ENCODE measurements around the gene RSBN1. TPM values are rescaled to one million over a fixed set of nuclear protein-coding genes. Genes with fewer than 3 reads are reported as not detected.

Gene RSBN1
- total and polyA plus RNA-seq, 2 experiments from 2014 or later: 15.4 to 17.4 TPM

DNA sequence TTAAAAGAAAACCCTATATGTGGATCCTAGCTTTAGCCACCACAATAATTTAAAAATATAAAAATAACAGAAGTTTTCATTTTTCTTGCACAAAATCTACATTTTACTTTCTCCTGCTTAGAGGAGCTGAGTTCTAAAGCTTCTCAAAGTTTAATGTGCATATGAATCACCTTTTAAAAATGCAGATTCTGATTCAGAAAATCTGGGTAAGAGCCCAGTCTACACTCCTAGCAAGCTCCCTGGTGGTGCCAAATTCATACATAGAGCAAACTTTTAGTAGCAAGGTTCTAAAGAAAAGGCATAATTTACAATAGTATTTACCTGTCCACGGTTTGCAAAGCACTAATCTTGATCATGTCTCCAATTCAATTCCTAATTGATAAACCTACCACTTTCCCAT is 19.3 kb downstream of the RSBN1 start:
- DNase-seq (ENCODE audit: low spot score): no peak
- H3K27ac Mint-ChIP-seq: no peak overlapping the region
- Histone ChIP-seq H3K27me3 (ENCODE audit: insufficient read depth) (no peaks in the 10 kb centered on the region), H3K4me3 (no peak overlapping the region), H4K20me1 (replicated peaks; ENCODE audit: insufficient read depth) (peaks cover 2% of the 10 kb centered on the region; the same call in 1 of the 2 replicates), H3F3A (replicated peaks; ENCODE audit: low read depth) (no peaks in the 10 kb centered on the region), H3K9me2 (ENCODE audit: insufficient read depth) (no peaks in the 10 kb centered on the region), H3K4me2 (no peak overlapping the region), H2AFZ (no peak overlapping the region), H3K36me3 (ENCODE audit: insufficient read depth) (no peaks in the 10 kb centered on the region), H3K27ac (ENCODE audit: low read depth) (no peak overlapping the region), H3K79me2 (replicated peaks; ENCODE audit: insufficient read depth) (peaks cover 28% of the 10 kb centered on the region), H3K4me1 (ENCODE audit: insufficient read depth) (no peaks in the 10 kb centered on the region; the same call in 1 of the 2 replicates)
- no peak overlapping the region for H3K4me3 Mint-ChIP-seq
- no peaks in the 10 kb centered on the region for H3K9me3 Mint-ChIP-seq
- TF ChIP-seq CTCF (conservative IDR thresholded peaks at IDR 0.05; ENCODE audit: low read depth in 2 of 2) (no peak), ZNF114 (CRISPR knock-in tag; IDR thresholded peaks at IDR 0.05) (no peak), POLR2AphosphoS5 (IDR thresholded peaks at IDR 0.05; ENCODE audit: low read depth) (no peak), STAT1 (IDR thresholded peaks at IDR 0.05; ENCODE audit: unreplicated experiment) (no peak), EZH2 (IDR thresholded peaks at IDR 0.05; ENCODE audit: low read depth, unreplicated experiment) (no peak), ZNF331 (CRISPR knock-in tag; IDR thresholded peaks at IDR 0.05; ENCODE audit: low read depth) (no peak), NANOG (IDR thresholded peaks at IDR 0.05; ENCODE audit: borderline replicate concordance) (no peak), JUNB (IDR thresholded peaks at IDR 0.05; ENCODE audit: unreplicated experiment) (no peak)
- TF ChIP-seq, protein P1, sequence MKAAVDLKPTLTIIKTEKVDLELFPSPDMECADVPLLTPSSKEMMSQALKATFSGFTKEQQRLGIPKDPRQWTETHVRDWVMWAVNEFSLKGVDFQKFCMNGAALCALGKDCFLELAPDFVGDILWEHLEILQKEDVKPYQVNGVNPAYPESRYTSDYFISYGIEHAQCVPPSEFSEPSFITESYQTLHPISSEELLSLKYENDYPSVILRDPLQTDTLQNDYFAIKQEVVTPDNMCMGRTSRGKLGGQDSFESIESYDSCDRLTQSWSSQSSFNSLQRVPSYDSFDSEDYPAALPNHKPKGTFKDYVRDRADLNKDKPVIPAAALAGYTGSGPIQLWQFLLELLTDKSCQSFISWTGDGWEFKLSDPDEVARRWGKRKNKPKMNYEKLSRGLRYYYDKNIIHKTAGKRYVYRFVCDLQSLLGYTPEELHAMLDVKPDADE (IDR thresholded peaks at IDR 0.05): no peak
- H3K4me1 Mint-ChIP-seq: peaks cover 14% of the 10 kb centered on the region
- peaks cover 26% of the 10 kb centered on the region; the same call in 2 of the 3 replicates for H3K36me3 Mint-ChIP-seq (ENCODE audit: low read depth)
- no peaks in the 10 kb centered on the region for H3K27me3 Mint-ChIP-seq (ENCODE audit: insufficient read depth, low read depth, poor library complexity)
- ATAC-seq: no peak

DNA sequence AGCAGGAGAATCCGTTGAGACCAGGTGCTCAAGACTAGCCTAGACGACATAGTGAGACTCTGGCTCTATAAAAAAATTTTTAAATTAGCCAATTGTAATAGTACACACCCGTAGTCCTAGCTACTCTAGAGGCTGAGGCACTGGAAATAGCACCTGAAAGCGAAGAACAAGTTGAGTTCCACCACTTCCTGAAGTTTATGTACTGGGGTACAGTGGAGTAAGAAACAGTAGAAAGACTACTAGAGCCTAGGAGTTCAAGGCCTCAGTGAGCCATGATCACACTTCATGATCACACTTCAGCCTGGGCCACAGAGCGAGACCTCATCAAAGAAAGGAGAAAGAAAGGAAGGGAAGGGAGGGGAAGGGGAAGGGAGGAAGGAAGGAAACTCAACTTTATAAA is 19.8 kb downstream of the RSBN1 start:
- Histone ChIP-seq H4K20me1 (replicated peaks; ENCODE audit: insufficient read depth) (peaks cover 5% of the 10 kb centered on the region; the same call in 1 of the 2 replicates), H3K9me2 (ENCODE audit: insufficient read depth) (no peaks in the 10 kb centered on the region), H3K27ac (ENCODE audit: low read depth) (no peak overlapping the region), H3F3A (replicated peaks; ENCODE audit: low read depth) (no peaks in the 10 kb centered on the region), H3K4me3 (no peak overlapping the region), H3K79me2 (replicated peaks; ENCODE audit: insufficient read depth) (peaks cover 34% of the 10 kb centered on the region), H3K36me3 (ENCODE audit: insufficient read depth) (no peaks in the 10 kb centered on the region), H3K27me3 (ENCODE audit: insufficient read depth) (no peaks in the 10 kb centered on the region), H3K4me1 (ENCODE audit: insufficient read depth) (no peaks in the 10 kb centered on the region; the same call in 1 of the 2 replicates), H3K4me2 (no peak overlapping the region), H2AFZ (no peak overlapping the region)
- H3K9me3 Mint-ChIP-seq: no peaks in the 10 kb centered on the region
- no peaks in the 10 kb centered on the region for H3K27me3 Mint-ChIP-seq (ENCODE audit: insufficient read depth, low read depth, poor library complexity)
- H3K4me3 Mint-ChIP-seq: no peak overlapping the region
- DNase-seq (ENCODE audit: low spot score): no peak
- ATAC-seq: no peak
- H3K36me3 Mint-ChIP-seq (ENCODE audit: low read depth): peaks cover 21% of the 10 kb centered on the region; the same call in 2 of the 3 replicates
- peak overlapping the region; percentile 25; the same call in 1 of the 2 replicates for H3K27ac Mint-ChIP-seq
- peaks cover 14% of the 10 kb centered on the region for H3K4me1 Mint-ChIP-seq
- TF ChIP-seq, protein P2, sequence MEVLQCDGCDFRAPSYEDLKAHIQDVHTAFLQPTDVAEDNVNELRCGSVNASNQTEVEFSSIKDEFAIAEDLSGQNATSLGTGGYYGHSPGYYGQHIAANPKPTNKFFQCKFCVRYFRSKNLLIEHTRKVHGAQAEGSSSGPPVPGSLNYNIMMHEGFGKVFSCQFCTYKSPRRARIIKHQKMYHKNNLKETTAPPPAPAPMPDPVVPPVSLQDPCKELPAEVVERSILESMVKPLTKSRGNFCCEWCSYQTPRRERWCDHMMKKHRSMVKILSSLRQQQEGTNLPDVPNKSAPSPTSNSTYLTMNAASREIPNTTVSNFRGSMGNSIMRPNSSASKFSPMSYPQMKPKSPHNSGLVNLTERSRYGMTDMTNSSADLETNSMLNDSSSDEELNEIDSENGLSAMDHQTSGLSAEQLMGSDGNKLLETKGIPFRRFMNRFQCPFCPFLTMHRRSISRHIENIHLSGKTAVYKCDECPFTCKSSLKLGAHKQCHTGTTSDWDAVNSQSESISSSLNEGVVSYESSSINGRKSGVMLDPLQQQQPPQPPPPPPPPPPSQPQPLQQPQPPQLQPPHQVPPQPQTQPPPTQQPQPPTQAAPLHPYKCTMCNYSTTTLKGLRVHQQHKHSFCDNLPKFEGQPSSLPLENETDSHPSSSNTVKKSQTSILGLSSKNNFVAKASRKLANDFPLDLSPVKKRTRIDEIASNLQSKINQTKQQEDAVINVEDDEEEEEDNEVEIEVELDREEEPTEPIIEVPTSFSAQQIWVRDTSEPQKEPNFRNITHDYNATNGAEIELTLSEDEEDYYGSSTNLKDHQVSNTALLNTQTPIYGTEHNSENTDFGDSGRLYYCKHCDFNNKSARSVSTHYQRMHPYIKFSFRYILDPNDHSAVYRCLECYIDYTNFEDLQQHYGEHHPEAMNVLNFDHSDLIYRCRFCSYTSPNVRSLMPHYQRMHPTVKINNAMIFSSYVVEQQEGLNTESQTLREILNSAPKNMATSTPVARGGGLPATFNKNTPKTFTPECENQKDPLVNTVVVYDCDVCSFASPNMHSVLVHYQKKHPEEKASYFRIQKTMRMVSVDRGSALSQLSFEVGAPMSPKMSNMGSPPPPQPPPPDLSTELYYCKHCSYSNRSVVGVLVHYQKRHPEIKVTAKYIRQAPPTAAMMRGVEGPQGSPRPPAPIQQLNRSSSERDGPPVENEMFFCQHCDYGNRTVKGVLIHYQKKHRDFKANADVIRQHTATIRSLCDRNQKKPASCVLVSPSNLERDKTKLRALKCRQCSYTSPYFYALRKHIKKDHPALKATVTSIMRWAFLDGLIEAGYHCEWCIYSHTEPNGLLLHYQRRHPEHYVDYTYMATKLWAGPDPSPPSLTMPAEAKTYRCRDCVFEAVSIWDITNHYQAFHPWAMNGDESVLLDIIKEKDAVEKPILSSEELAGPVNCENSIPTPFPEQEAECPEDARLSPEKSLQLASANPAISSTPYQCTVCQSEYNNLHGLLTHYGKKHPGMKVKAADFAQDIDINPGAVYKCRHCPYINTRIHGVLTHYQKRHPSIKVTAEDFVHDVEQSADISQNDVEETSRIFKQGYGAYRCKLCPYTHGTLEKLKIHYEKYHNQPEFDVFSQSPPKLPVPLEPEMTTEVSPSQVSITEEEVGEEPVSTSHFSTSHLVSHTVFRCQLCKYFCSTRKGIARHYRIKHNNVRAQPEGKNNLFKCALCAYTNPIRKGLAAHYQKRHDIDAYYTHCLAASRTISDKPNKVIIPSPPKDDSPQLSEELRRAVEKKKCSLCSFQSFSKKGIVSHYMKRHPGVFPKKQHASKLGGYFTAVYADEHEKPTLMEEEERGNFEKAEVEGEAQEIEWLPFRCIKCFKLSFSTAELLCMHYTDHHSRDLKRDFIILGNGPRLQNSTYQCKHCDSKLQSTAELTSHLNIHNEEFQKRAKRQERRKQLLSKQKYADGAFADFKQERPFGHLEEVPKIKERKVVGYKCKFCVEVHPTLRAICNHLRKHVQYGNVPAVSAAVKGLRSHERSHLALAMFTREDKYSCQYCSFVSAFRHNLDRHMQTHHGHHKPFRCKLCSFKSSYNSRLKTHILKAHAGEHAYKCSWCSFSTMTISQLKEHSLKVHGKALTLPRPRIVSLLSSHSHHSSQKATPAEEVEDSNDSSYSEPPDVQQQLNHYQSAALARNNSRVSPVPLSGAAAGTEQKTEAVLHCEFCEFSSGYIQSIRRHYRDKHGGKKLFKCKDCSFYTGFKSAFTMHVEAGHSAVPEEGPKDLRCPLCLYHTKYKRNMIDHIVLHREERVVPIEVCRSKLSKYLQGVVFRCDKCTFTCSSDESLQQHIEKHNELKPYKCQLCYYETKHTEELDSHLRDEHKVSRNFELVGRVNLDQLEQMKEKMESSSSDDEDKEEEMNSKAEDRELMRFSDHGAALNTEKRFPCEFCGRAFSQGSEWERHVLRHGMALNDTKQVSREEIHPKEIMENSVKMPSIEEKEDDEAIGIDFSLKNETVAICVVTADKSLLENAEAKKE (CRISPR knock-in tag; IDR thresholded peaks at IDR 0.05): no peak
- TF ChIP-seq STAT1 (IDR thresholded peaks at IDR 0.05; ENCODE audit: unreplicated experiment) (no peak), CREB1 (CRISPR knock-in tag; IDR thresholded peaks at IDR 0.05; ENCODE audit: low read depth) (no peak), EZH2phosphoT487 (IDR thresholded peaks at IDR 0.05; ENCODE audit: unreplicated experiment) (no peak)
